NCI-H128 (cell line): ENCODE results near the gene CRTAC1.

Experiments
- DNase-seq: peaks from one replicate; lab custom pipeline; 2025; ENCODE audit not compliant: unreplicated experiment; lab: John Stamatoyannopoulos, UW

The CRTAC1 gene

GRCh38 chr10:98029149-98030092 lies 1.0 kb downstream of the CRTAC1 start:
- DNase-seq, result no peak

GRCh38 chr10:98028168-98028770 lies 2.2 kb downstream of the CRTAC1 start:
- DNase-seq, result peak; percentile 33

GRCh38 chr10:98023024-98023423 lies 7.4 kb downstream of the CRTAC1 start:
- no peak for DNase-seq

GRCh38 chr10:98020784-98021183 lies 9.6 kb downstream of the CRTAC1 start:
- DNase-seq, result no peak

GRCh38 chr10:98020254-98020653 lies 10.2 kb downstream of the CRTAC1 start:
- no peak for DNase-seq

- no peak for DNase-seq
Observed at GRCh38 chr10:98019784-98020183, 10.6 kb downstream of the CRTAC1 start.

GRCh38 chr10:98016772-98017475 lies 13.5 kb downstream of the CRTAC1 start:
- no peak for DNase-seq

- DNase-seq, result no peak
Observed at GRCh38 chr10:98013776-98014175, 16.6 kb downstream of the CRTAC1 start.

DNA sequence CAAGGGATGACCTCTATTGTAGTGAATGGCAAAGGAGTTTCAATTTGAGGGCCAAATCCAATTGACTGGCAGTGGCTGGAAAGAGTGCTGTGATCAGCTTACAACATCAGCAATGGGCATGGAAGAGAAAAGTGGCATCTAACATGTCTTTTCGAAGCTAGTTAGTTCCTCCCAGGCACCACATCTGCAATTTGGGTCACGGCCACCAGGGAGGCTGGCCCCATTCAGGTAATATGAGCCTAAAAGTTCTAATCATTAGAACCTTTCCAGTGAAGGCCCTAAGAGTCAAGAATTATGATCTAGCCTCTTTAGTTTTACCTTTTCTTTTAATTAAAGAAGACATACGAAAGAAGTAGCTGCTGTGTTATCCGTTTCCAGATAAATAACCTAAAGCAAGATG lies 17.3 kb downstream of the CRTAC1 start:
- no peak for DNase-seq

DNA sequence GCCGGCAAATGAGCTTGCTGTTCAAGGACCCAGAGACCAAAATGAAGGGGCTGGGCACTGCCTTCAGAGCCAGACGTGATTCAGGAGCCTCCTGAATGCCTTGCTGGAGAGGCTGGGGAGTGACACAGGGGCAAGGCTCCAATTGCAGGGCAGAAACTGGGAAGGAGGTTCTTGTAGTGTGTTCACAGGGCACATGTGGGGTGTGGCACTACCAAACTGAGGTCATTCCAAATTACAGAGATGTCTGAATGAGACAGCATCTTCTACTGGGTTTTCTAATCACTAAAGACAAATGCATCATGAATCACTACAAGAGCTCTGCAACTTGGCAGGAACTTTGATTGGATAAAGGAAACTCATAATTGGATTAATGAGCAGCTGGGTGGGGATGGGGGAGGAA lies 17.8 kb downstream of the CRTAC1 start:
- no peak for DNase-seq

- DNase-seq, result no peak
Observed at GRCh38 chr10:98010939-98011685, 19.3 kb downstream of the CRTAC1 start.

DNA sequence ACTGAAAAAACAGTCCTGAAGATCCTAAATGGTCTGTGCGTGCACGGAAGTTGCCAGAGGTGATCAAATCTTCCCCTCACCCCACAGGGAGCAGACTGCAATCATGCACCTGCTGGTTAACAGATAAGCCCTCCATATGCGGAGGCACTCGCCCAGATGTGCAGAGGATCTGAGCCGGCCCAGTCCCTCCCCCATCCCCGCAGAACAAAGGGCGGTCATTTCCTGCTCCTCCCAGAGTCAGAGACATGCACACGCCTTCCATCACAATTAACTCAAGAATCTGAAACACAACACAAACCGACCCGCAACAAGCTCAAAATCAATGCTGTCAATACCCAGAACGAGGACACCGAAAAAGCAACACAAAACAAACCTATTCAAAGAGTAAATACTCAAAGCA lies 24.2 kb downstream of the CRTAC1 start:
- DNase-seq, result no peak

DNA sequence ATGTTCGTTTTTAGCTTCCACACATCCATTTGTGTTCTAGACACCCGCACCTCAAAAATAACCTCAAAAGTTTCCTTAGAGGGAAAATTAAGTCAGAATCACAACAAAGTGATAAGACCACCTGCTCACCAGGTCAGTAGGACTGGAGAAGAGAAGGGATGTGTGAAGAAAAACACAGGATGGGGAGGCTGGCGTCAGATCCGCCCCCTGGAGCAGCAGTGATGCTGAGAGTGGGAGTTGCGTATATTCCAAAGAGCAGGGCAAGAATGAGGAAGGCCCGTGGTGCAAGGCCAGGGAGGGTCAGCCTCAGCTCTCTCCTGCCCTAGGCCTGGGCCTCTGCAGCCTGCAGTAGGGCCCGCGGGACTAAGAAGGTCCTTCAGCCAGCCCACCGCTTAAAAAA lies 28.7 kb downstream of the CRTAC1 start:
- DNase-seq, result no peak

DNA sequence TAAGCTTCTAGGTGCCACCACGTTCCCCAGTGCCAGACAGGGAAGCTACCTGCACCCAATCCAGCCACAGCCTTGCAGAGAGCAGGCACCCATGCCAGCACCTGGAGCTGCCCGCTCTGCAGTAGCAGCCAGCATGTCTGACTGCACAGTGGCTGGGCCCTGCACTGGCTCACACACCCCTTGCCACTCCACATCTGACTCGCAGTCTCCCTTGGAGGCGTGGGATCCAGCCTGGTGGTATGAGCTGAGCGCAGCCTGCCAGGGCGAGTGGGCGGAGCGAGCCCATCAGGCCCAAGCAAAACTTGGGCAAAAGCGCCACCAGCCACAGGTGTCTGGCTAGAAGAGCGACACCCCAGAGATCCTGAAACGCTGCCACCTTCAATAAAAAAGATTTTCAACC lies 30.1 kb downstream of the CRTAC1 start:
- no peak for DNase-seq

GRCh38 chr10:97999923-98000248 lies 30.5 kb downstream of the CRTAC1 start:
- DNase-seq, result no peak

GRCh38 chr10:97999066-97999922 lies 31.1 kb downstream of the CRTAC1 start:
- no peak for DNase-seq

GRCh38 chr10:97991871-97992270 lies 38.5 kb downstream of the CRTAC1 start:
- DNase-seq, result no peak

DNA sequence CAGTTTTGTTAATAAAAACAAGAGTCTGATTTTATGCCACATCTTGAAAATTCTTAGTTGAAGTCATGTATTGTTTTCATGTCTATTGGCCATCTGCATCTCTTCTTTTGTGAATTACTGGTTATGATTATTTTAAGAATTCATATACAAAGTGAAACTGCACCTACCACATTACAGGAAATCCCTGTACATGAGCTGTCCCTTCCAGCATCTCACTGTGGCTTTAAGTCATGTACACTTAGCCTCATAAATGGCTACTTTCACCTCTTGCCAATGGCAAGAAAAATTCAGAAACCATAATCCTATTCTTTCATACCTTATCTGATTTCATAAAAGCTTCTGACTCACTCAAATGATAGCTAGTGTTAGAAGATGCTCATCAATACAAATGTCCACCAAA lies 48.6 kb downstream of the CRTAC1 start:
- no peak for DNase-seq

DNA sequence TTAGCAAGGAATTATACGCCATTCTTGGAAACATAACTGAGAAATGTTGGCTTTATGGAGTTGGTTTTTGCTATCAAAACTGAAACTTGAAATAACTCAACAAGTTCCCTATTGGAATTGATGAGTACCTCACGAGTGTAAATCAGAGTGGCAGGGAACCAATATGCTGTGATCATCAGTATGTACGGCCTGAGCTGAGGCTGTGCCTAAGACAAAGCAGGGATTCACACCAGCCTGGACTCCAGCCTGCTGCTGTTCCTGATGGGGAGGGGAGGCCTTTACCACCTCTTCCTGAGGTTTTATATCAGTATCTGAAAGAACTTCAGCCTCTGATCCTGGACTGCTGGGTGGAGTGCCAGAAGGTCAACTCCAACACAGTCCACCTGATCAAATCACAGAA lies 52.7 kb downstream of the CRTAC1 start:
- DNase-seq, result no peak

DNA sequence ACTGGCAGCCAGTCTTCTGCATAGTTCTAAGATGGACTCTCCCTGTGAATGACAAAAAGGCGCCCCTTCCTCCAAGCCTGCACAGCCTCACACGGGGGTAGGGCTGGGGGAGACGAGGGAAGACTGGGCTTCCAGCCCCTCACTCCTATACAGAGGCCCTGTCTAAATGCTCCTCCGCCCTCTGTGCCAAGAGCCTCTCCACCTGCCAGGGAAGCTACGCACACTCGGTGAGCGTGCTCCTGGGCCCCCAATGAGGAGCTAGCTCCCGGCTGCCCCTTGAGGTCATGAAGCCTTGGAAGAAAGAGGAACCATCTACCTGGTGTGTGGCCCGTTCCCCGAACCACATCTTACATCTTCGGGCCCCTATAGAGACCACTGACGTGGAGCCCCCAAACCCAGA lies 54.8 kb downstream of the CRTAC1 start:
- DNase-seq, result no peak
